DOHH2 (cell line): ENCODE results near the gene CMIP.

Experiments
- H3F3A ChIP-seq: fragments of 200-600 bp; sonication (generic), shearing (Covaris generic); 2 replicates; pipeline ENCODE4 v1.6.0; 2016; ENCODE audit warnings: antibody characterized with exemption, mild to moderate bottlenecking; ENCODE audit not compliant: control insufficient read depth, insufficient read depth
- H3K27ac ChIP-seq: fragments of 200-600 bp; sonication (generic); 2 replicates; pipeline ENCODE4 v1.5.1; 2014; ENCODE audit warnings: low read depth, mild to moderate bottlenecking, low read length, moderate library complexity
- H3K27me3 ChIP-seq: fragments of 200-600 bp; sonication (generic); 2 replicates; pipeline ENCODE4 v1.6.1; 2014; ENCODE audit warnings: mild to moderate bottlenecking, low read length, mixed read lengths; ENCODE audit not compliant: control insufficient read depth
- H3K36me3 ChIP-seq: fragments of 200-600 bp; sonication (generic); 2 replicates; pipeline ENCODE4 v1.6.1; 2014; ENCODE audit warnings: mild to moderate bottlenecking, low read length, moderate library complexity, mixed read lengths; ENCODE audit not compliant: control insufficient read depth
- H3K4me1 ChIP-seq: fragments of 200-600 bp; sonication (generic); 2 replicates; pipeline ENCODE4 v1.6.1; 2014; ENCODE audit warnings: mild to moderate bottlenecking, low read length, mixed read lengths; ENCODE audit not compliant: control insufficient read depth
- H3K4me2 ChIP-seq: fragments of 200-600 bp; sonication (generic); 2 replicates; pipeline ENCODE4 v1.6.0; 2014; ENCODE audit warnings: mild to moderate bottlenecking, low read length, moderate library complexity
- H3K4me3 ChIP-seq: fragments of 200-600 bp; sonication (generic); 2 replicates; pipeline ENCODE4 v1.5.1; 2014; ENCODE audit warnings: mild to moderate bottlenecking, low read length, mixed read lengths
- H3K79me2 ChIP-seq: fragments of 200-600 bp; sonication (generic); 2 replicates; pipeline ENCODE4 v1.6.1; 2014; ENCODE audit warnings: mild to moderate bottlenecking, low read length, mixed read lengths; ENCODE audit not compliant: control insufficient read depth
- H3K9me2 ChIP-seq: fragments of 200-600 bp; sonication (generic); replicated peaks from 2 replicates; pipeline ENCODE4 v1.6.1; 2014; ENCODE audit warnings: mild to moderate bottlenecking, low read length, mixed read lengths; ENCODE audit not compliant: control insufficient read depth
- H3K9me3 ChIP-seq: fragments of 200-600 bp; sonication (generic); 2 replicates; pipeline ENCODE4 v1.6.1; 2014; ENCODE audit warnings: antibody characterized with exemption, low read length, mixed read lengths; ENCODE audit not compliant: control insufficient read depth, insufficient read depth
- H4K20me1 ChIP-seq: fragments of 200-600 bp; sonication (generic); 2 replicates; pipeline ENCODE4 v1.6.0; 2014; ENCODE audit warnings: low read depth, mild to moderate bottlenecking, antibody characterized with exemption, low read length, moderate library complexity; ENCODE audit not compliant: control insufficient read depth, insufficient read depth
- EZH2phosphoT487 ChIP-seq: fragments of 200-600 bp; sonication (generic); IDR thresholded peaks from 2 replicates; pipeline ENCODE4 v1.6.1; 2017; ENCODE audit warnings: borderline replicate concordance, mild to moderate bottlenecking, antibody characterized with exemption, low read length, moderate library complexity, mixed read lengths
- TF ChIP-seq, protein P1 (sequence below): fragments of 200-600 bp; sonication (generic); IDR thresholded peaks from one replicate; pipeline ENCODE4 v1.5.1; 2014; ENCODE audit warnings: antibody characterized with exemption, mild to moderate bottlenecking, low read depth, low read length; ENCODE audit not compliant: poor library complexity, severe bottlenecking

The CMIP gene

DNA sequence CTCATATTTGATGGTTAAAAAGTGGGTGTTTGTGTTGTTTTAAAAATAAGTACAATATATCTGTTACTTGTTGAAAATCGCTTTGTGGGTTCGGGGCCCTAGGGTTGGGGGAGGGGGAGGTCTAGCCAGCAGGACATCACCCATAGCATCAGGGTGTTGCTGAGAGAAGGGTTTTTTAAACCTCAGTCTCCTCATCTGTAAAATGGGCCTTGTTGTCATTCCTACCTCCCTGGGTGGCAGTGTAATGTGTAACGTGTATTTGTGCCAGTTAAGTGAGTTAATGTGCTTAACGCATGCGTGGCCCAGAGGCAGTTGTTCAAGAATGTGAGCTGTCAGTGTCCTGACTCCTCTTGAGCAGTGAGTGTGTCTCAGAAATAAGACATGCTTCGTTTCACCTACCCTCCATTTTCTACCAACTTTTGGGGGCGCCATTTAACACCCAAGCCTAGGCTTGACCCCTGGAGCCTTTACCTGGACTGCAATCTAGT is 129.0 kb downstream of the CMIP start:
- H3K27ac ChIP-seq, result no peak overlapping the region
- H3K79me2 ChIP-seq, result no peaks in the 10 kb centered on the region
- no peaks in the 10 kb centered on the region; the same call in 1 of the 2 replicates for H4K20me1 ChIP-seq
- H3K4me1 ChIP-seq, result no peaks in the 10 kb centered on the region
- H3K4me3 ChIP-seq, result no peak overlapping the region
- no peaks in the 10 kb centered on the region for H3K36me3 ChIP-seq
- no peaks in the 10 kb centered on the region for H3F3A ChIP-seq
- no peak for TF ChIP-seq EZH2phosphoT487
- TF ChIP-seq, protein P1, sequence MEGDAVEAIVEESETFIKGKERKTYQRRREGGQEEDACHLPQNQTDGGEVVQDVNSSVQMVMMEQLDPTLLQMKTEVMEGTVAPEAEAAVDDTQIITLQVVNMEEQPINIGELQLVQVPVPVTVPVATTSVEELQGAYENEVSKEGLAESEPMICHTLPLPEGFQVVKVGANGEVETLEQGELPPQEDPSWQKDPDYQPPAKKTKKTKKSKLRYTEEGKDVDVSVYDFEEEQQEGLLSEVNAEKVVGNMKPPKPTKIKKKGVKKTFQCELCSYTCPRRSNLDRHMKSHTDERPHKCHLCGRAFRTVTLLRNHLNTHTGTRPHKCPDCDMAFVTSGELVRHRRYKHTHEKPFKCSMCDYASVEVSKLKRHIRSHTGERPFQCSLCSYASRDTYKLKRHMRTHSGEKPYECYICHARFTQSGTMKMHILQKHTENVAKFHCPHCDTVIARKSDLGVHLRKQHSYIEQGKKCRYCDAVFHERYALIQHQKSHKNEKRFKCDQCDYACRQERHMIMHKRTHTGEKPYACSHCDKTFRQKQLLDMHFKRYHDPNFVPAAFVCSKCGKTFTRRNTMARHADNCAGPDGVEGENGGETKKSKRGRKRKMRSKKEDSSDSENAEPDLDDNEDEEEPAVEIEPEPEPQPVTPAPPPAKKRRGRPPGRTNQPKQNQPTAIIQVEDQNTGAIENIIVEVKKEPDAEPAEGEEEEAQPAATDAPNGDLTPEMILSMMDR, result no peak
- no peak overlapping the region for H3K4me2 ChIP-seq
- H3K9me2 ChIP-seq, result no peaks in the 10 kb centered on the region
- no peaks in the 10 kb centered on the region for H3K9me3 ChIP-seq
- H3K27me3 ChIP-seq, result no peaks in the 10 kb centered on the region

DNA sequence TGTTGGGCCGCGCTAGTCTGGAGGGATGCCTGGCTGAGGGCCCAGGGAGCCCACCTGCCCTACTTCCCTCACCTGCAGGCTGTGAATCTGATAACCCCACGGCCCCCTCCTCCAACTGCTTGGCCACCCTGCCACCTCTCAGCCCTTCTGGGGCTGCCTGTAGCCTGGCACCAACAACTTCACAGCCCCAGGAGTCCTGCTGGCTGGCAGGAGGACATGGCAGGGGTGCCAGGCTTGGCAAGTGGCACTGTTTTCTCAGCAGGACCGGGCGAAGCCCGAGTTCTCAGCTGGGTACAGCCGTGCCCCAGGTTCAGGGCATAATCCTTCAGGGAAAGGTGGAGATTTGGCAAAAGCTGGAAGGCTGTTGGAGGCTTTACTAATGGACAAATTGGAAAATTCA is 129.6 kb downstream of the CMIP start:
- Histone ChIP-seq H3K27me3 (no peaks in the 10 kb centered on the region), H3K79me2 (no peaks in the 10 kb centered on the region), H4K20me1 (no peaks in the 10 kb centered on the region; the same call in 1 of the 2 replicates), H3K9me2 (no peaks in the 10 kb centered on the region), H3K27ac (no peak overlapping the region), H3K4me2 (no peak overlapping the region), H3K9me3 (no peaks in the 10 kb centered on the region), H3K4me1 (no peaks in the 10 kb centered on the region), H3K4me3 (no peak overlapping the region), H3F3A (no peaks in the 10 kb centered on the region), H3K36me3 (no peaks in the 10 kb centered on the region)
- TF ChIP-seq, protein P1, result no peak
- no peak for TF ChIP-seq EZH2phosphoT487

DNA sequence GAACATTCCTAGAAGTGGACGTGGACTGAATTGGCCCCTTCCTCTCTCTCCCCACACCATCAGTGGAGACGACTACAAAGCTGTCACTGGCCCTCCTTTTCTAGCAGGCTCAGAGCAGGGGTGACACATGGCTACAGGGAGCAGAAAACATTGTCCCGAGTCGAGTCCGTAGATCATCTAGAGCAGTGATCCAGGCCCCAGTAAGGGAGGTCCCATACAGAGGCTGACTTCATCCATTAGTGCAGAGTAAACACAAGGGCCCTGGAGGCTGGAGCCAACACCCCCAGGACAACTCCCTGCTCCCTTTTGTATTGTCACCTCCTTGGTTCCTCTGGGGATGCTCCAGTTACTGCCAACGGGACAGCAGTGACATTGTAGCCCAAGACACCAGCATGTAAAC is 130.7 kb downstream of the CMIP start:
- Histone ChIP-seq H3K4me2 (no peak overlapping the region), H3K9me2 (no peaks in the 10 kb centered on the region), H4K20me1 (no peaks in the 10 kb centered on the region; the same call in 1 of the 2 replicates), H3F3A (no peaks in the 10 kb centered on the region), H3K4me3 (no peak overlapping the region), H3K9me3 (no peaks in the 10 kb centered on the region), H3K36me3 (no peaks in the 10 kb centered on the region), H3K27me3 (no peaks in the 10 kb centered on the region), H3K27ac (no peak overlapping the region), H3K79me2 (no peaks in the 10 kb centered on the region), H3K4me1 (no peaks in the 10 kb centered on the region)
- TF ChIP-seq EZH2phosphoT487, result no peak
- TF ChIP-seq, protein P1, result no peak

DNA sequence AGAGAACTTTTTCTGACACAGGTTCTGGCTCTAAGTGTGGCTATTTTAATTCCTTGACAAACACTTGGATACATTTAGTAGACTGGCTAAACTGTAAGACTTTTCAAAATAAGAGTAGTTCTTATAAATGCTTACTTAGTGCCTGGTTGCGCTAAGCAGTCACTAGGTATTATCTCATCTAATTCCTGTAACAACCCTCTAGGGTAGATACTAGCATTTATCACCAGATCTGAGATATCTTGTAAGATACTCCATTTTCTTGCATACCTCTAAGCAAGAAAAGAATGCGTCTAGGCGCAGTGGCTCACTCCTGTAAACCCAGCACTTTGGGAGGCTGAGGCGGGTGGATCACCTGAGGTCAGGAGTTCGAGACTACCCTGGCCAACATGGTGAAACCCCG is 131.2 kb downstream of the CMIP start:
- Histone ChIP-seq H3K27ac (no peak overlapping the region), H3K79me2 (no peaks in the 10 kb centered on the region), H3K36me3 (no peaks in the 10 kb centered on the region), H3K9me2 (no peaks in the 10 kb centered on the region), H4K20me1 (no peaks in the 10 kb centered on the region; the same call in 1 of the 2 replicates), H3F3A (no peaks in the 10 kb centered on the region), H3K27me3 (no peaks in the 10 kb centered on the region), H3K4me2 (no peak overlapping the region), H3K4me3 (no peak overlapping the region), H3K4me1 (no peaks in the 10 kb centered on the region), H3K9me3 (no peaks in the 10 kb centered on the region)
- TF ChIP-seq EZH2phosphoT487, result no peak
- TF ChIP-seq, protein P1, result no peak
